HG03139 (cell line): Measurements from ENCODE around the gene NTHL1.
A peak's percentile ranks its signal among the peaks of the same experiment; 100 is the strongest.

Source experiments
- ATAC-seq: cut with Tn5 transposase; IDR thresholded peaks from one replicate; pipeline ENCODE4 v1.9.1; 2021; ENCODE audit not compliant: unreplicated experiment

Gene NTHL1

DNA sequence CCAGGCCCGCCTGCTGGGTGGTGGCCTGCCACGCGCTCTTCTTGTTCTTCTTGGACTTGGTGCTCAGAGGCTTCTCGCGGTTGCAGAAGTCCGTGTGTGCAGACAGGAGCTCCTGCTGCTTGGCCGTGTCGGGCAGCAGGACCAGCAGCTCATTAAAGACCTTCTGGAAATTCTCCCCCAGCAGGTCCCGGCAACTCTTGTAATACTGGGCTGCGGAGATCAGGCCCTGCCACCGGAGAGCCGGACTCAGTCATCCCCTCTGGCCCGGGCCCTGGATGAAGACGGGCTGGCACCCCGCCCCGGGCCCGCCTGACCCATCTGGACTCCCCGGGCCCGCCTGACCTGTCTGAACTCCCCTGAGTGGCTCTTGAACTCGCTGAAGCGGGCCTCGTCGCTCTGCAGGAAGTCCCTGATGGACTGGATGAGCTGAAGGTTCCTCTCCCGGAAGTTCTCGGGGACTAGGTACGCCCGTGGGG is 49.2 kb downstream of the NTHL1 start:
- no peak for ATAC-seq

DNA sequence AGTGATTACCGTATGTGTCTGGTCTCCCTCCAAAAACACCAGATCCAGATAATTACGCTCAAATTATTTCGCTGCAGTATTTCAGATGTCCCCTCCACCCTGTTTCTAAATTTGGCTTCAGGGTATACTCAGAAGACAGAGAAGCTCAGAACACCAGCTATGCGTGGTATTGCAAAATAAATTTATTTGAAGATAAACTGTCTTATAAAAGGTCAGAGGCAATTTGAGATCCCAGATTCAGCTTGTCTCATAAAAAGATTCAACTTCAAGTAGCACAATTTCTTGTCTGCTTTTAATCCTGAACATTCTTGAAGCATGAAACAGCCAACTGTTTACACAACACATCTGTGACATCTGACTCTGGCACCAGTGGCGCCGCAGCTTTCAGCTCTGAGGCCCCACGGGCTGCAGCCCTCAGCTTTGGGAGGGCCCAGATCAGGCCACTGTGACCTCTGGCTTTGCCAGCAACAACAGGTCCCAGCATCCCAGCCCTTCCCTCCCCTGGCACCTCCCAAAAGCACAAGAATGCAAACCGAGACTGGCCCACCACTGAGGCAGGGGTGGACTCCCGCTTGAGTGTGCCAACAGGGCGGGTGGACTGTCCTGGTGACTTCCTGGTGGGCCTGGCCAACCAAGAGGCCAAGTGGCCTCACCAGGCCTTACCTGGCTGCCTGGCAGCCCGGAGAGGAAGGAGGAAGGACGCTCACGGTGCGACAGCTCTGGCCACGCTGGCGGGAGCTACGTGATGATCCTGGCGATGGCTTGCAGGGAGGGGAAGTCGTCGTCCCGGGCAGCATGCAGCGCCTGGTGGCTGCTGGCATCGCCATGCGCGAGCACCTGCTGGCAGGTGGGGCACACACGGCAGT is 49.9 kb downstream of the NTHL1 start:
- ATAC-seq, result no peak

DNA sequence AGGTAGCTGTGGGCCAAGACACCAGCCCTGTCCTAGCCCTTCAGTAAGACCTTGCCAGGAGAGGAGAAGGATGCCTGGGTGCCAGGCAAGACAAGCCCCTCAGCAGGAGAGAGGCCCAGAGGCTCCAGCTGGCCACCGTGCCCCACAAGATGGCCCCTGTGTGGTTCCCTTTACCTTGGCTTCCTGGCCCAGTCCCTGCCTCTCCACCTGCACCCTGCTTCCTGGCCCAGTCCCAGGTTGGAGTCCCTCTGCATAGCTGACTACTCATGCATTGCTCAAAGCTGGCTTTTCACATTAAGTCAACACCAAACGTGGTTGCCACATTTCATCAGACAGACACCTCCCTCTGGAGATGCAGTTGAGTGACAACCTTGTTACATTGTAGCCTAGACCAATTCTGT is 53.9 kb downstream of the NTHL1 start:
- no peak for ATAC-seq

- no peak for ATAC-seq
Observed at GRCh38 chr16:1992704-1993317, 54.8 kb downstream of the NTHL1 start.

- ATAC-seq, result peak; percentile 42
Observed at GRCh38 chr16:1991948-1992703, 55.5 kb downstream of the NTHL1 start.

GRCh38 chr16:1991588-1991947 is 56.1 kb downstream of the NTHL1 start:
- no peak for ATAC-seq

DNA sequence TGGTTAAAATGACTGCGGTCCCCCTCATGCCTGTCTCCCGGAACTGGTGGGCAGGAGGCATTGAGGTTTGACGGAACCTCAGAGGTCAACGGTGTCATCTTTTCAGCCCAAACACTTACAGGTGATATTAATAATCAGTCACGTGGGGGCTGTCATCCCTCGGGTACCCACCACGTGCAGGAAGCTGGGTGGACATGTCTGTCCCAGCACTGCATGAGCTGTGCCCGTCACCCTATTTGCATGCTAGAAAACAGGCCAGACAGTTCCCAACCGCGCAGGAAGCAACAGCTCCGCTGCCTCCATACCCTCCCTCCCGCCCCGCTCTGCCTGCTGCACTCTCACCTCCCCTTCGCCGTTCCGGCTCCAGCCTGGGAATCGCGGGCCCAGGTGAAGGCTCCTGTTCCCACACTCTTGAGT is 56.5 kb downstream of the NTHL1 start:
- ATAC-seq, result peak; percentile 38

DNA sequence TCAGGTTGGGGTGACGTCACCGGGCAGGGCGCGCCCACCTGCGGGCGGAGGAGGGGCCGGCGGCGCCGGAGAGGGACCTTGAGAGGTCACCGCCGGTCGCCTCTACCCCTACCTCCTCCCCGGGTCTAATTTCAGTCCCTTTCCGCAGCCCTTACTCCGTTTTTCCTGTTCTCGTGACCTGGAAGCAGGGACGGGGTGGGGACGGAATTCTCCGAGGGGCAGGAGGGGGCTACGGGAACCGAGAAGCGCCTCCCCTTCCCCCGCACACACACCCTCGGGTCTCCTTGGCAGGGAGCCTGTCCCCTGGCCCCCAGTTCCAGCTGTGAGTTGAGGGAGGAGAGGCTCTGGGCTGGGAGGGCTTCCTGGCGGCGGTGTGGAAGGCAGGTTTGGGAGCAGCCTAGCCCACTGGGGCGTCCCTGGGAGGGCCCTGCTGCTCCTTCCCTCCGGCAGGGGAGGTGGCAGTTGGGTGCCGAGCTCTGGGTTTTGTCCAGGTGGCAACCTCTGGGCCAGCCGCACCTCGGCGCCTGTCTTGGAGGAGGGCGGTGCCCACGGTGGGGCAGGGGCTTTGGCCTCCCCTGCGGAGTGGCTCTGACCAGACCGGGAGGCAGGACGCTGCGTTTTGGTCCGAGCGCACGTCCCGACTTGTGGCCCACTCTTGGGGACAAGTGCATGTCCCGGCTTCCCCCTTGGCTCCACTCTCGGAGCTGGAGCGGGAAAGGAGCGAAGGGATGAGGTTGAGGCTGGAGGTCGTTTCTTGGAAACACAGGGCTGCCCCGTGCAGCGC is 57.1 kb downstream of the NTHL1 start:
- peak; percentile 8 for ATAC-seq

DNA sequence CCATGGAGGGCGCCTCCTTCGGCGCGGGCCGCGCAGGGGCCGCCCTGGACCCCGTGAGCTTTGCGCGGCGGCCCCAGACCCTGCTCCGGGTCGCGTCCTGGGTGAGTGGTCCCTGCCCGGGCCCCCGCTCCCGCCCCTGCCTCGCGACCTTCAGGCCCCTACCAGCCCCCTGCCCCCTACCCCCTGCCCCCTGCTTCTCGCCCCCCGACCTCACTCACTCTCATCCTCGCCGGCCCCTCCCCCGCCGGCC is 57.6 kb downstream of the NTHL1 start:
- ATAC-seq, result no peak
